Stimulated activated memory B cell treated with anti-CD40 and anti-IgM and Interleukin-4, amounts not matched to agents 10 μg/mL and 1 μg/mL and 100 μg/mL, for 72 hours (primary cell): Measurements from ENCODE around the gene RAB30.

ENCODE experiments used
- ATAC-seq: fragments of 150-1000 bp; cut with Tn5 transposase; 2 replicates; pipeline ENCODE4 v1.10.0; 2021
- H3K27ac Mint-ChIP-seq: one replicate; pipeline ENCODE4 v1.8.0; 2022; ENCODE audit warnings: mild to moderate bottlenecking, mixed read lengths
- H3K27me3 Mint-ChIP-seq: one replicate; pipeline ENCODE4 v1.8.0; 2022; ENCODE audit warnings: mixed read lengths
- H3K36me3 Mint-ChIP-seq: one replicate; pipeline ENCODE4 v1.8.0; 2022; ENCODE audit warnings: mixed read lengths
- H3K4me1 Mint-ChIP-seq: one replicate; pipeline ENCODE4 v1.8.0; 2022; ENCODE audit warnings: mixed read lengths
- H3K4me3 Mint-ChIP-seq: one replicate; pipeline ENCODE4 v1.8.0; 2022; ENCODE audit warnings: mild to moderate bottlenecking, moderate library complexity, mixed read lengths
- H3K9me3 Mint-ChIP-seq: one replicate; pipeline ENCODE4 v1.8.0; 2022; ENCODE audit warnings: mixed read lengths

The RAB30 gene

GRCh38 chr11:83056611-83057010, 15.1 kb downstream of the RAB30 start:
- ATAC-seq: no peak
- H3K36me3 Mint-ChIP-seq: peaks cover 77% of the 10 kb centered on the region
- H3K27ac Mint-ChIP-seq: peak overlapping the region; percentile 93
- H3K9me3 Mint-ChIP-seq: peaks cover 5% of the 10 kb centered on the region
- H3K4me3 Mint-ChIP-seq: no peak overlapping the region
- peaks cover 76% of the 10 kb centered on the region for H3K4me1 Mint-ChIP-seq
- no peaks in the 10 kb centered on the region for H3K27me3 Mint-ChIP-seq

GRCh38 chr11:83056204-83056603, 15.5 kb downstream of the RAB30 start:
- Mint-ChIP-seq H3K36me3 (peaks cover 77% of the 10 kb centered on the region), H3K4me3 (no peak overlapping the region), H3K27me3 (no peaks in the 10 kb centered on the region), H3K4me1 (peaks cover 72% of the 10 kb centered on the region), H3K9me3 (peaks cover 5% of the 10 kb centered on the region), H3K27ac (peak overlapping the region; percentile 93)
- no peak for ATAC-seq

DNA sequence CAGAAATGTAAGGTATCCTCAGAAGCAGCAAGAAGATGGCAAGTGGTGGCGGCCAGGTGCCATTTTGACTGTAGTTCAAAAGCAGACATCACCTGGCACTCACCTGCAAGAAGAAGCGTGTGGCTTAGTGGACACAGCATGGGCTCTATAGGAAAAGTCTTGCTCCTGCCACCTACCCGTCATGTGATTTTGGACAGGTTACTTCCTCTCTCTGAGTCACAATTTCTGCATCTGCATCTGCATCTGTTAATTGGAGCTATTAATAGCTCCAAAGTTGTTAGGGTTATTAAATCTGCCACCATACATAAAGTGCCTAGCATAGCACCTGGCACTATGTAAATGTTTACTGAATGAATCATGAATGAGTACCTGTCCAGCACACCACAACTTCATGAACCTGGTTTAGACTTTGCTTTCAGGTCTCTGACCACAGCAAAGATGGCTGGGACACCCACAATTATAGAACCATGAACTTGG, 16.8 kb downstream of the RAB30 start:
- ATAC-seq: peak; percentile 72

GRCh38 chr11:83054001-83054400, 17.7 kb downstream of the RAB30 start:
- peak overlapping the region; percentile 93 for H3K27ac Mint-ChIP-seq
- H3K27me3 Mint-ChIP-seq: no peaks in the 10 kb centered on the region
- ATAC-seq: peak; percentile 86
- no peaks in the 10 kb centered on the region for H3K9me3 Mint-ChIP-seq
- H3K4me3 Mint-ChIP-seq: peak overlapping the region; percentile 51
- H3K4me1 Mint-ChIP-seq: peaks cover 58% of the 10 kb centered on the region
- peaks cover 68% of the 10 kb centered on the region for H3K36me3 Mint-ChIP-seq

More for the DNA sequence above, 16.8 kb downstream of the RAB30 start:
- Mint-ChIP-seq H3K4me3 (no peak overlapping the region), H3K9me3 (peaks cover 2% of the 10 kb centered on the region), H3K27me3 (no peaks in the 10 kb centered on the region), H3K27ac (peak overlapping the region; percentile 93), H3K36me3 (peaks cover 78% of the 10 kb centered on the region), H3K4me1 (peaks cover 63% of the 10 kb centered on the region)

DNA sequence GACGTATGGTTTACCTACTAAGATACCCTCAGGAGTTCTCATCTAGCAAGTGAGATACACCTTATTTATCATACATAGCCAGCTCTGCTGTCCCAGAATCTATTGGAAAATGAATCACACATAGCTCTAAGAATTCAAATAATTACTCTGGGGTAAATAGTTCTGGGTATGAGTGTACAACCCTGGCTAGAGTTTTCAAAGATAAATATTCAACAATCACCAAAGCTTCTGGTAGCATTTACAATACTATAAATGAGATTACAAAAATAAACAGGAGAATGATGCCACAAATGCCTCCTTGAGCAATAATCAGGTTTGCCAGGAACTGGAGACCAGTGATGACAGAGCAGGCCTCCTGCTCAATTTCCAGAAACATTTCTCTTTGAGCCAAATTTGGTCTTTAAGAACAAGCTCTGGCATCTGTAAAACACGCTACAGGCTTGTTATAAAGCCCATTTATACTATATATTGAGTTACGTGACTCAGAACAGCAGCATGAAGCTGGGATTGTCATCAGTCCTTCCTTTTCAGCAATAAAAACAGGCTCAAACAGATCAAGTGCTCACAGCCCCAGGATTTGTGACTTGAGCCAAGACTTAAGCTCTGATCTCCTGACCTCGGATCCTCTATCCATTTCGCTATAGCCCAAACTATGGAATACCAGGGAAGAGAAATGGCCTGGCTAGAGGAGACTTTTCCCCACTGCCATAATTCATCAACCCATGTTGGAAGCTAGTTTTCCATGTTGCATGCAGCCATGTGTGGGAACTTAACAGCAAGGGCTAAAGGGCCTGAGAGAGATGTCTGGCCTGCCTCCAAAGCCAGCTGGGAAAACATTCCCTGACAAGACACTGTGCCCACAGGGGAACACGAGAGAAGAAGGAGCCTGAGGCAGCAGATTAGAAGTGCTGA, 19.7 kb downstream of the RAB30 start:
- H3K36me3 Mint-ChIP-seq: peaks cover 64% of the 10 kb centered on the region

GRCh38 chr11:83047515-83048225, 24.0 kb downstream of the RAB30 start:
- ATAC-seq: peak; percentile 52
- Mint-ChIP-seq H3K36me3 (peaks cover 32% of the 10 kb centered on the region), H3K4me1 (peaks cover 62% of the 10 kb centered on the region), H3K4me3 (no peak overlapping the region), H3K27ac (peak overlapping the region; percentile 70), H3K27me3 (no peaks in the 10 kb centered on the region), H3K9me3 (no peaks in the 10 kb centered on the region)

More for the DNA sequence above, 19.7 kb downstream of the RAB30 start:
- H3K4me3 Mint-ChIP-seq: no peak overlapping the region
- no peaks in the 10 kb centered on the region for H3K9me3 Mint-ChIP-seq
- peaks cover 63% of the 10 kb centered on the region for H3K4me1 Mint-ChIP-seq
- no peaks in the 10 kb centered on the region for H3K27me3 Mint-ChIP-seq
- H3K27ac Mint-ChIP-seq: peak overlapping the region; percentile 93
- no peak for ATAC-seq

DNA sequence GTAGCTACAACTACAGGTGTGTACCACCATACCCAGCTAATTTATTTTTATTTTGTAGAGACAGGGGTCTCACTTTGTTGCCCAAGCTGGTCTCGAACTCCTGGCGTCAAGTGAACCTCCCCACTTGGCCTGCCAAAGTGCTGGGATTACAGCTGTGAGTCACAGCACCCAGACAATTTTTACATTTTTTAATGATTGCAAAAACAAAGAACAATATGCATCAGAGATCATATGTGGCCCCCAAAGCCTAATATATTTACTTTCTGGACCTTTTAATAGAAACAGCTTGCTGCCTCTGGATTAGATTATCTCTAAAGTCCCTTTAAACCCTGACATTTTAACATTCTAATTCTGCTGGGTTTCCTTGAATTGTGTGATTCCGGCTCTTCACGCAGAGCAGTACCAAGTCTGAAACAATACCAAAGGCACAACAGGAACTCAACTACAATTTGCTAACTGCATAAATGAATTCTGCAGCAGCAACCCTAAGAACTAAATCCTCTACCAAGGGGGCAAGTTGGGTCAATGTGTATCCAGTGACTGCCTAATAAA, 25.0 kb downstream of the RAB30 start:
- Mint-ChIP-seq H3K27ac (peak overlapping the region; percentile 22), H3K4me1 (peaks cover 63% of the 10 kb centered on the region), H3K9me3 (no peaks in the 10 kb centered on the region), H3K27me3 (no peaks in the 10 kb centered on the region), H3K4me3 (no peak overlapping the region), H3K36me3 (peaks cover 23% of the 10 kb centered on the region)
- ATAC-seq: no peak

DNA sequence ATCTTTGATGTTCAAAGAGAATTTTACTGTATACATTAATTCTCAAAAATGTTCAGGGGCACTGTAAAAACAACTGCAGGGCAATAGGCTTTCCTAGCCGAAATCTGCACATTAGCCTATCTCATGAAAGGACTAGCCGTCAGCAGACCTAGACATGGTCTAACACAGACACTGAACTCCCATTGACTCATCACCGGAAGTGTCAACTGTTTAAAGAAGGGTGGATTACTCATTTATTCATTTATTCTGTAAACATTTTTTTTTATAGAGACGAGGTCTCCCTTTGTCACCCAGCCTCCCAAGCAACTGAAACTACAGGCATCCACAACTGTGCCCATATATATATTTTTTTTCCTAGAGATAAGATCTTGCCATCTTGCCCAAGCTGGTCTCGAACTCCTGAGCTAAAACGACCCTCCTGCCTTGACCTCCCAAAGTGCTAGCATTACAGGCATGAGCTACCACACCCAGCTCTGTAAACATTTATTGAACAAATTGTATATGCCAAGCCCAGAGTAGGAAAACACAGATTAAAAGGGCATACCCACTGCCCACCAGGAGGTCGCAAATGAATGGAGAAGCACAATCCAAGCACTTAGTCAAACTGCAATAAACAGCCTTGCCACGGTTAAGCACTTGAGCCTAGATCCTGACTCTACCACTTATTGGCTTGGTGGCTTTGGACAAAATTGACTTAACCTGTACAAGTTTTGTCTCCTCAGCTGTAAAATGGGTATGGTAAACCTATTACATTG, 26.6 kb downstream of the RAB30 start:
- no peak overlapping the region for H3K4me3 Mint-ChIP-seq

DNA sequence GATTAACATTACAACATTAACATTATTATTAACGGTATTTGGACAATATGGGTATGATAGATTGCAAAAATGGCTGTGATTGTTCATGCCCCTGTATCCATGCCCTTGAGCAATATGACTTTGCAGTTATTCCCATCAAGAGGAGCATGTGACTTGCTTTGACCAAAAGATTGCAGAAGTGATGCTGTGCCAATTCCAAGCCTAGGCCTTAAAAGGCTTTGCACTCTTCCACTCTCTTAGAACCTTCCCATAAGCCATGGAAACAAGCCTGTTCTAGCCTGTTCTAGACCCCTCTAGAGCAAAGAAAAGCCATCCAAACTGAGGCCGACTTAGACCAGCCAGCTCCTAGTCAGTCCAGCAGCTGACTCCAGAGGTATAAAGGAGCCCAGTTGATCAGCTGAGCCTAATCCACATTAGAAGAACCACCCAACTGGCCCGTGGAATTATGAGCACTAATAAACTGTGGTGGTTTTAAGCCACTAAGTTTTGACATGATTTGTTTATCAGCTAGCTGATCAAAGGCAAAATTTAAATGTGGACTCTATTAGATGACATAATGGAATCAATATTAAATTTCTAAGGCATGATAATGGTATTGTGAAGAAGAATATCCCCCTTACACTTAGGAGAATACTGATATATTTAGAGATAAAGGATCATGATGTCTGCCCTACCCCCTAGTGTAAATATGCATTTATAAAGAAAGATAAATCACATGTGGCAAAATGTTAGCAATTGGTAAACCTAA, 28.6 kb downstream of the RAB30 start:
- Mint-ChIP-seq H3K9me3 (peaks cover 4% of the 10 kb centered on the region), H3K4me1 (peaks cover 74% of the 10 kb centered on the region), H3K36me3 (peaks cover 17% of the 10 kb centered on the region), H3K27me3 (no peaks in the 10 kb centered on the region), H3K4me3 (no peak overlapping the region), H3K27ac (peak overlapping the region; percentile 67)
- ATAC-seq: no peak

More for the DNA sequence above, 26.6 kb downstream of the RAB30 start:
- ATAC-seq: peak; percentile 81
- Mint-ChIP-seq H3K4me1 (peaks cover 73% of the 10 kb centered on the region), H3K9me3 (no peaks in the 10 kb centered on the region), H3K27me3 (no peaks in the 10 kb centered on the region), H3K36me3 (peaks cover 13% of the 10 kb centered on the region), H3K27ac (peak overlapping the region; percentile 67)

GRCh38 chr11:83041126-83041525, 30.6 kb downstream of the RAB30 start:
- peaks cover 4% of the 10 kb centered on the region for H3K9me3 Mint-ChIP-seq
- H3K4me1 Mint-ChIP-seq: peaks cover 72% of the 10 kb centered on the region
- no peaks in the 10 kb centered on the region for H3K27me3 Mint-ChIP-seq
- H3K4me3 Mint-ChIP-seq: no peak overlapping the region
- ATAC-seq: no peak
- H3K27ac Mint-ChIP-seq: peak overlapping the region; percentile 40
- H3K36me3 Mint-ChIP-seq: peaks cover 31% of the 10 kb centered on the region

DNA sequence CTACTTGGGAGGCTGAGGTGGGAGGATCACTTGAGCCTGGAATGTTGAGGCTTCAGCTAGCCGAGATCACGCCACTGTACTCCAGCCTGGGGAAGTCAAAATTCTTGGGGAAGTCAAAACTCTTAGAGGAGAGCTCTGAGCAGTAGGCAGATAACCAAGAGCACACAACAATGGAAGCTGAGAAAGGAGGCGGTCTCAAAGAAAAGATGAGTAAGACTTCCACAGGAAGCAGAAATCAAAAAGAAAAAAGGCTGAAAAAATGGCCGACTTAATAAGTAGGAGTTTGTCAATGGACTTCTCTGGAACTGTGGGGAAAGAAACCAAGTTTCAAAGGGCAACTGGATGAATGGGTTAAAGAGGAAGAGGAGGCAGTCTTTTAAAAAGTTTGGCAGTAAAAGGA, 32.1 kb downstream of the RAB30 start:
- peaks cover 72% of the 10 kb centered on the region for H3K4me1 Mint-ChIP-seq
- no peak overlapping the region for H3K4me3 Mint-ChIP-seq
- peak overlapping the region; percentile 58 for H3K27ac Mint-ChIP-seq

GRCh38 chr11:83037877-83038276, 33.8 kb downstream of the RAB30 start:
- Mint-ChIP-seq H3K4me1 (peaks cover 77% of the 10 kb centered on the region), H3K9me3 (peaks cover 4% of the 10 kb centered on the region), H3K4me3 (no peak overlapping the region), H3K36me3 (peaks cover 39% of the 10 kb centered on the region), H3K27me3 (no peaks in the 10 kb centered on the region), H3K27ac (peak overlapping the region; percentile 57)
- no peak for ATAC-seq

More for the DNA sequence above, 32.1 kb downstream of the RAB30 start:
- peaks cover 4% of the 10 kb centered on the region for H3K9me3 Mint-ChIP-seq
- no peaks in the 10 kb centered on the region for H3K27me3 Mint-ChIP-seq
- no peak for ATAC-seq
- H3K36me3 Mint-ChIP-seq: peaks cover 31% of the 10 kb centered on the region

DNA sequence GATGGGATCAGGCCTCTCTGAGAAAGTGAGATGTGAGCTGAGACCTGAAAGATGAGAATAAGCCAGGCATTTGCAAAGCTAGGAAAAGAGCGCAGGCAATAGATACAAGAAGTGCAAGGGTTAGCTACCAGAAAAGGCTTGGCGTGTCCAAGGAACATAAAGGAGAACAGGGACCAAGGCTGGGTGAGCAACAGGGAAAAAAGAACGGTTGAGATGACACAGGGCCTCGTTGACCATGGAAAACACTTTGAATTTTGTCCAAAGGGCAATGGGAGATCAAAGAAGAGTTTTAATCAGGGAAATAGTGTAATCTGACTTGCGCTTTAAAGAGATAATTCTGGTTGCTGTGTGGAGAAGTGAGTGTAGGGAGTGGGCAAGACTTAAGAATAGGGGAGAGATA, 35.0 kb downstream of the RAB30 start:
- Mint-ChIP-seq H3K27ac (peak overlapping the region; percentile 57), H3K4me3 (no peak overlapping the region)
- ATAC-seq: no peak

More for the DNA sequence above, 35.0 kb downstream of the RAB30 start:
- H3K36me3 Mint-ChIP-seq: peaks cover 45% of the 10 kb centered on the region
- peaks cover 4% of the 10 kb centered on the region for H3K9me3 Mint-ChIP-seq
- H3K27me3 Mint-ChIP-seq: no peaks in the 10 kb centered on the region
- peaks cover 78% of the 10 kb centered on the region for H3K4me1 Mint-ChIP-seq
